B cell (primary cell): Measurements from ENCODE around the gene VWA8.

Source experiments
- EZH2 ChIP-seq: IDR thresholded peaks from 2 replicates; pipeline ENCODE4 v1.6.1; 2012; ENCODE audit warnings: borderline replicate concordance, low read depth, mild to moderate bottlenecking, moderate library complexity, low read length; ENCODE audit not compliant: insufficient read depth, poor library complexity, severe bottlenecking
- TF ChIP-seq, protein P1 (sequence below): fragments of 200-600 bp; IDR thresholded peaks from one replicate; pipeline ENCODE4 v1.8.0; 2022; ENCODE audit warnings: antibody characterized with exemption, mild to moderate bottlenecking

DNA sequence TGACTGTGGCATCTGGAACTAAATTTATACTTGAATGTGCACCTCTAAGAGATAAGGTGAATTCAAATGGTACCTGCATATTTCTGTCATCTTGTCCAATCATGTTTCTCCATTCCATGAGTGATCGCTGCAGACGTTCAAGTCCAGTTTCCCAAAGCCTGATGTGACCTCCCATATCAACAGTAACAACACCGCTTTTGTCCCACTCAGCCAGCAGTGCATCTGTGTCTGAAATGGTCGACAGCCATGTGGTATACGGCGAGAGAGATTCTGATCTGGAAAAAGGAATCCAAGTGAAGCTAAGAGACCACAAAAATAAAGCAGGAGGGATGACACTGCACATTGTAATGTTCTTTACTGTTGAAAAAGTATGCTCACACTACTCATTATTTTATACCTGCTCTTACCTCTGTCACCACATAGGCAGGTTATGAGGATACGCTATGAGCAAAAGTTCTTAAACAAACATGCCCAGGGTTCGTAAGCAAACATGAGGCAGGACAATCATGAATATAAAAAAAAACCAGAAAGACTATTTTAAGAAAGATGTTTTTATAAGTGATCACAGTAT, 290.0 kb downstream of the VWA8 start:
- TF ChIP-seq, protein P1, sequence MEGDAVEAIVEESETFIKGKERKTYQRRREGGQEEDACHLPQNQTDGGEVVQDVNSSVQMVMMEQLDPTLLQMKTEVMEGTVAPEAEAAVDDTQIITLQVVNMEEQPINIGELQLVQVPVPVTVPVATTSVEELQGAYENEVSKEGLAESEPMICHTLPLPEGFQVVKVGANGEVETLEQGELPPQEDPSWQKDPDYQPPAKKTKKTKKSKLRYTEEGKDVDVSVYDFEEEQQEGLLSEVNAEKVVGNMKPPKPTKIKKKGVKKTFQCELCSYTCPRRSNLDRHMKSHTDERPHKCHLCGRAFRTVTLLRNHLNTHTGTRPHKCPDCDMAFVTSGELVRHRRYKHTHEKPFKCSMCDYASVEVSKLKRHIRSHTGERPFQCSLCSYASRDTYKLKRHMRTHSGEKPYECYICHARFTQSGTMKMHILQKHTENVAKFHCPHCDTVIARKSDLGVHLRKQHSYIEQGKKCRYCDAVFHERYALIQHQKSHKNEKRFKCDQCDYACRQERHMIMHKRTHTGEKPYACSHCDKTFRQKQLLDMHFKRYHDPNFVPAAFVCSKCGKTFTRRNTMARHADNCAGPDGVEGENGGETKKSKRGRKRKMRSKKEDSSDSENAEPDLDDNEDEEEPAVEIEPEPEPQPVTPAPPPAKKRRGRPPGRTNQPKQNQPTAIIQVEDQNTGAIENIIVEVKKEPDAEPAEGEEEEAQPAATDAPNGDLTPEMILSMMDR: no peak
- no peak for TF ChIP-seq EZH2
